ENCODE results near the gene RPS4Y1.

DNA sequence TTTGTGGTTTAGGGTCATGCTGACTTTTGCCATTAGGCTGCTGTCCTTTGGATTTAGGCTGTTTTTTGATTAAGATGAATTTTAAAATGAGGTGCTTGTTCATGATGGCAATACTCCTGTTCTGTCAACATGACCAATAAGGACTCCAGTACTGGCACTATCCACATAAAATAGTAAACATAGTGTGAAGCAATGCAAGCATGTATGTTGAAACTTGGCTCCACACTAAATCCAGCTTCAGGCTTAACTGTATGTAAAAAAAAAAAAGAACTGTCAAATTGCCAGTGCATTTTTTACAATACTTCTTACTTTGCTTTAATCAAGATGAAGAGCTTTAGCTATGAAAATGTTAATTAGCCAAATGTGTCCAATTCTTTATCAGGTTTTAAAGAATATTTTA lies 6.2 kb upstream of the RPS4Y1 start:
- TF ChIP-seq, protein P1, sequence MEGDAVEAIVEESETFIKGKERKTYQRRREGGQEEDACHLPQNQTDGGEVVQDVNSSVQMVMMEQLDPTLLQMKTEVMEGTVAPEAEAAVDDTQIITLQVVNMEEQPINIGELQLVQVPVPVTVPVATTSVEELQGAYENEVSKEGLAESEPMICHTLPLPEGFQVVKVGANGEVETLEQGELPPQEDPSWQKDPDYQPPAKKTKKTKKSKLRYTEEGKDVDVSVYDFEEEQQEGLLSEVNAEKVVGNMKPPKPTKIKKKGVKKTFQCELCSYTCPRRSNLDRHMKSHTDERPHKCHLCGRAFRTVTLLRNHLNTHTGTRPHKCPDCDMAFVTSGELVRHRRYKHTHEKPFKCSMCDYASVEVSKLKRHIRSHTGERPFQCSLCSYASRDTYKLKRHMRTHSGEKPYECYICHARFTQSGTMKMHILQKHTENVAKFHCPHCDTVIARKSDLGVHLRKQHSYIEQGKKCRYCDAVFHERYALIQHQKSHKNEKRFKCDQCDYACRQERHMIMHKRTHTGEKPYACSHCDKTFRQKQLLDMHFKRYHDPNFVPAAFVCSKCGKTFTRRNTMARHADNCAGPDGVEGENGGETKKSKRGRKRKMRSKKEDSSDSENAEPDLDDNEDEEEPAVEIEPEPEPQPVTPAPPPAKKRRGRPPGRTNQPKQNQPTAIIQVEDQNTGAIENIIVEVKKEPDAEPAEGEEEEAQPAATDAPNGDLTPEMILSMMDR (IDR thresholded peaks at IDR 0.05) = no peak
- no peak for TF ChIP-seq POLR2A (IDR thresholded peaks at IDR 0.05)

Data from breast epithelium (tissue), 3 donors.